Activated CD4-positive, alpha-beta T cell treated with anti-CD3 and anti-CD28 coated beads, Interleukin-2, amount 50 U/mL, for 24 hours (primary cell): ENCODE results near the gene RPS29.
"Not testable (repeated sequence)": the region's sequence is repeated elsewhere in the genome, so short reads cannot be mapped to it uniquely, and the experiment has no call there.

Experiments used
- DNase-seq, 2 donors: peaks; one replicate each; pipeline ENCODE4 v3.0.0-alpha.2; 2020; ENCODE audit warnings: low read depth in 1 of 2, low spot score in 1 of 2

RPS29 gene

DNA sequence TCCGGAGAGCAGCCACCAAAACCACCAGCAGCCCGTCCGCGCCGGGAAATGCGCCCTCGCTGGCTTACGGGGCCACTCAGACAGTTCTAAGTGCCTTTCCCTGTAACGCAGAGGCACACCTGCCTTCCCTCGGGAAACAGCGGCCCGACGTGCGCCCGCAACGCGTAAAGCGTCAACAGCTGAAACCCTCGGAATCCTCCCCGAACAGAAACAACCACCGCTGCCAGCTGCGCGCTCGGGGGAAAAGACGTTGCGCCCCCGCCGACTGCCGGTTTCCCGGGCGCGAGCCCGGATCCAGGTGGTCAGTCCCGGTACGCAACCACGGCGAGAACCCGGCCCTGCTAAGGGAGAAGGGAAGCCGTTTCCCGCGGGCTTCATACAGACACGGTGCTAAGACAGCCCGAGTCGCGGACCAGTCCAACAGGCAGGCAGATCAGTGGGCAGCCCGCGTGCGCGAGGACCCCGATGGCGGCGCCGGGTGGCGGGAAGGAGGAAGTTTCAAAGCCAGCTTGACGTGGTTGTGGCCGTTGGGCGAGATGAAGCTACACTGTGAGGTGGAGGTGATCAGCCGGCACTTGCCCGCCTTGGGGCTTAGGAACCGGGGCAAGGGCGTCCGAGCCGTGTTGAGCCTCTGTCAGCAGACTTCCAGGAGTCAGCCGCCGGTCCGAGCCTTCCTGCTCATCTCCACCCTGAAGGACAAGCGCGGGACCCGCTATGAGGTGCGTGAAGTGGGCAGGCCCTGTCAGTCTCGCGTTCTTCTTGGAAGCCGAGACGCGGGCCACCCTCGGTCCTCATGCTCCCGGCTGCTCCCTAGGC is 12.5 kb upstream of the RPS29 start, which contains the start of gene LRR1:
Gene LRR1 (plus strand): TSS at position 456 of the 816 bp plus-strand sequence. CDS start 81 bp downstream, at position 537.
- DNase-seq: peak; percentile 77 to 86

DNA sequence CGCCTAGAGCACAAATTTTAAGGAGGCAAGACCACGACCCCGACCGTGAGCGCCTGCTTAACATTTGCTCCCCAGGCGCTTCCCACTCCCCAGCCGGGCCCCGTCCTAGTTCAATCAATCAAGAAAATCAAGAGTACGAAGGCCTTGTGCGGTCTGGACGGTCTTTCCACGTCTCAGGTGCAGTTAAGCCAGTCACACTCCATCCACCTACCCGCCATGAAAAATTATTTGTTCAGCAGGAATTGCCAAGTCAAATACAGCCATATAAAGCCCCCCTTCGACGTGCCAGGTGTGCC is 12.0 kb upstream of the RPS29 start:
- no peak for DNase-seq

DNA sequence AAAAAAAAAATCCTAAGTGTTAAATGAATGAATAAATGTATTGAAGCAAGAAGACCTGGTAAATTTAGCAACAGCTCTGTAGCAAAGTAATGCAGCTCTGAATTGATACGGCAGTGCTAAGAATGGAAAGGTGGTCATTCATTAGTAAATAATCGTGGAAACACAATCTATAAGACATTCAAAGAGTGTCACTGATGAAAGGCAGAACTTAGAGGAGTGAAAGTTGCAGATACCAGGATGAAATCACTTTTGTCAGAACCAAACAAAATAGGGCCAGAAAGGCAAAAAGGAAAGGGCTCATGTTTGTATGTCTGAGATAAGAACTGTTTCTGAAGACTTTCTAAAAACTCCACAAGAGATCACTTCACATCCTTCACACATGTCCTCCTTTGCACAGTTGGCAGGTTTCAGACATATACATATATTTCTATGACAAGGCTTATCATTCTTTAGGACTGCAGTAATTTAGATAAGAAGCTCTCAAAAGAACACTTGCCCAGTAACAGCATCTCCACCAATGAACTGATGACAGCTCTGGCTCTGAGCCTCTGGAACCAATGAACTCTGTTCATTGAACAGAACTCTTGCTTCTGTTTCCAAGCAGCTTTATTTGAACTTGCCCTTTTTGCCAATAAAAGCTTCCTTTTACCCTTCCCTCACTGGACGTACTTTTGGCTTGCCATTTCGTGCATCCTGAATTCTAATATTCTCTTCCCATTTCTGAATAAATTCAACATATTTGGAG is 8.3 kb upstream of the RPS29 start:
- no peak for DNase-seq

DNA sequence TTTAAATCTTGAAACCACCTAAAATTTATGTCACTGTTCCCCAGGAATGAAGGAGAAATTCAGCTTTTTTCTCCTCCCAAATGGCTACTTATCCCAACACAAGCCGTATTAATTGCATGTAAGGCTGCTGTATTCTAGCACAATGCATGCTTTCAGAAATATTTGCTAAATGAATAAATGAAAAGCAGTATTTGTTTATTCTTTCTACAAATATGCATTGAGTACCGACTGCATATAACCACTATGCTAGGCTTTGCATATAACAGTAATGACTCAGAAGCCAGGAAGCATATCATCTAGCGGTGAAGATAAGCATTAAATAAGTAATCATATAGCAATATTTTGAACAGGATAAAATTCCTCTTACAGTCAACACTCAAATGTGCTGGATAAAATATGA is 6.8 kb upstream of the RPS29 start:
- no peak for DNase-seq

DNA sequence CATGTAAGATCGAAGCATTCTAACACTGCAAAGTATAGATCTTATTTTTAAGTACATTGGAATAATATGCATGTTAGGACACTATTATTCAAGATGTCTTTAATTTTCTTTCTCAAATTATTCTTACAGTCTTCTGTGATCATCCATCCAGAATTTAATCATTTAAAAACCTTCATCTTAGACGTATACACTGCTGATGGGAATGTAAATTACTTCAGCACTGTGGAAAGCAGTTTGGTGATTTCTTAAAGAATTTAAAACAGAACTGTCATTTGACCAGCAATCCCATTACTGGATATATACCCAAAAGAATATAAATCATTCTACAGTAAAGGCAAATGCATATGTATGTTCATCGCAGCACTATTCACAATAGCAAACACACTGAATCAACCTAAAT is 3.2 kb upstream of the RPS29 start:
- DNase-seq: no peak

DNA sequence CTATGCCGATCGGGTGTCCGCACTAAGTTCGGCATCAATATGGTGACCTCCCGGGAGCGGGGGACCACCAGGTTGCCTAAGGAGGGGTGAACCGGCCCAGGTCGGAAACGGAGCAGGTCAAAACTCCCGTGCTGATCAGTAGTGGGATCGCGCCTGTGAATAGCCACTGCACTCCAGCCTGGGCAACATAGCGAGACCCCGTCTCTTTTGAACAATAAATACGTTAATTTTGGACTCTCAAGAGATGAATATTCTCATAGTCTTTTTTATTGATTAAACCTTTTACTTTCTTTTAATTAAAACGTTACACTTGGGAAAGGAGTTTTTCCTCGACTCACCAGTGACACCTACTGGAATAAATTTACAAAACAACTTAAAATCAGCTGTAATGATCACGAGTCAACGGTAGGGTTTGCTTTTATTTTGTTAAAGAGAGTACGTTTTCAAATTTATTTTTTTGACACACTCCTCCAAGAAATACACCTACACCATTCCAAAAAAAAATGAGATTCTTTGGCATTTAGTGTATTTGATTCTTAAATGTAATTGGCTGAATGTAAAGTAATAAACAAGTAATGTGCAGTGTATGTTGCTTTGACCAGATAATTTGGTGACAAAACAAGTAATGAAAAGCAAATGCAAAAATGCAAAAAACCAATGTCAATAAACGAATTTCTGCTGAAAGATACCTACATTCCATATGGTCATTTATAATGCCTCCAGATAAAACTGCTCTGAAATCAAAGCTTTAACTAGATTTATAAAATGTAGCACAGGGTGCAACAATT is 687 bp upstream of the RPS29 start:
- DNase-seq: peak in 1 of 2 donors; percentile 46

DNA sequence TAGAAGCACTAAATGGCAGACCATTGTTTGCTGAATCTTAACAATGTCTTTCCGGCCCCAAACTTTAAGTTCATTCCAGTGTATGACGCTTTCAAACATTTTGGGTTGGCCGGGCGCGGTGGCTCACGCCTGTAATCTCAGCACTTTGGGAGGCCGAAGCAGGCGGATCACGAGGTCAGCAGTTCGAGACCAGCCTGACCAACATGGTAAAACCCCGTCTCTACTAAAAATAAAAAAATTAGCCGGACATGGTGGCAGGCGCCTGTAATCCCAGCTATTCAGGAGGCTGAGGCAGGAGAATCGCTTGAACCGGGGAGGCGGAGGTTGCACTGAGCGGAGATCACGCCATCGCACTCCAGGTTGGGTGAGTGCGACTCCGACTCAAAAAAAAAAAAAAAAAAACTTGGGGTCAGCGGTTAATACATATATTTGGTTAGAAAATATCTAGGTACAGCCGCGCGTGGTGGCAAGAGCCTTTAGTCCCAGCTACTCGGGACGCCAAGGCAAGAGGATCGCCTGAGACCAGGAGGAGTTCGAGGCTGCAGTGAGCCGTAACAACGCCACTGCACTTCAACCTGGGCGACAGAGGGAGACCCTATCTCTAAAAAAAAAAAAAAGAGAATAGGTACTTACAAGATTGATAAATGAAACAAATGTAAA is 1.1 kb downstream of the RPS29 start:
- not testable (repeated sequence) for DNase-seq

DNA sequence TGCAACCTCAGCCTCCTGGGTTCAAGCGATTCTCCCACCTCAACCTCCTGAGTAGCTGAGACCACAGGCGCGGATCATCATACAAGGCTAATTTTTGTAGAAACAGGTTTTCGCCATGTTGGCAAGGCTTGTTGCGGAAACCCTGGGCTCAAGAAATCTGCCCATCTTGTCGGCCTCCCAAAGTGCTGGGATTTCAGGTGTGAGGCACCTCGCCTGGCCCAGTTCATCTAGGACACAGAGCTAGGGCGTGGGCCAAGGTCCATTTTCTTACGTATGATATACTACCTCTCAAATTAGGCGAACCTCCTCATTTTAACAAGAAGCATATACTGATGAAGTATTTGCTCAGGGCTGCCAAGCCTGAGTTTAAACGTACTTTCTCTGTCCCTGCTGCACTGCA is 2.1 kb downstream of the RPS29 start:
- no peak for DNase-seq

DNA sequence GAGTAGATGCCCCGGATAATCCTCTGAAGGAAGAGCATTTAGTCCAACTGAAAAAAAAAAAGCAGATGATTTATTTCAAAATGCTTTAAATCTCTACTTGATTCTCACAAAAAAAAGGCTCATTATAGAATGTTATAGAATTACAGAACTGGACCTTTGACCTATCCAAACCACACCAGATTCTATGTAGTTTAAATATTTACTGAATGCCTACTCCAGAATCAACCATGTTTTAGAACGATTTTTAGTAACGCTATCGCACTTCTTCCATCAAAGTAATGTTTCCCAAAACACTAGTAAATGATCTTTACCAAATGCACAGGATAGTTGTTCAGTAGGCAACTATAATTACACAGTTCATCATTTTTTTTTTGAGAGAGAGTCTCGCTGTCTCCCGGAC is 2.6 kb downstream of the RPS29 start:
- no peak for DNase-seq

DNA sequence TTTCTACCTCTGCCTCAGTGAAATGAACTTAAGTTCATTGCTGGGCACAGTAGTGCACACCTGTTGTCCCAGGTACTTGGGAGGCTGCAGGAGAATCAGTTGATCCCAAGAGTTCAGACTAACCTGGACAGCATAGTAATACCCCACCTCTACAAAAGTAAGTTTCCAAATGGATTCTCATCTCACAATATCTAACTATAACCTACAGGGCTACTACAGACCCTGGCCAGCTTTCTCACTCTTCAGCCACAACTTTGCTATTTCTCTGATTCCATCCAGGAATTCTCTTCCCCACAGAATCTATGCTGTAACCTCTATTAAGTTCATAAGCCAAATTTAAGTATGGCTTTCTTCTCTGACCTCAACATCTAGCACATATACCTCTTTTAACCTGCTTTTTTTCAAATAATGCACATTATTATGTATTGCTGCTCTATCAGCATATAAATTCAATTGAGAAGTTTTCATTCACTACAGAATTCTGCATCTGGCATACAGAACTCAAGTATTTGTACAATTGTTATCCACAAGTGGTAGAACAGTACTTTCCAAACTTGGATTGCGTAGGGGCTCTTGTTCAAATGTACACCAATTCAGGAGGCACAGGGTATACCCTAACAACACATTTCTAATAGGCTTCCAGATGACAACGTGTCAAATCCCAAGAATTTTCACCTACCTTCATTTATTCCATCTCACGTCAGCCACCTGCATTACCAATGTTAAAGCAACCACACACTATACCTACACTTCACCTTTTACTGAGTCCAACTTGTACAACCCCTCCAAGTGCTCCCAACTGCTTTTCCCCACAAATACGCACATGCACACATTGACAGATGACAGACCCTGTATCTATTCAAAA is 3.8 kb downstream of the RPS29 start:
- DNase-seq: no peak

DNA sequence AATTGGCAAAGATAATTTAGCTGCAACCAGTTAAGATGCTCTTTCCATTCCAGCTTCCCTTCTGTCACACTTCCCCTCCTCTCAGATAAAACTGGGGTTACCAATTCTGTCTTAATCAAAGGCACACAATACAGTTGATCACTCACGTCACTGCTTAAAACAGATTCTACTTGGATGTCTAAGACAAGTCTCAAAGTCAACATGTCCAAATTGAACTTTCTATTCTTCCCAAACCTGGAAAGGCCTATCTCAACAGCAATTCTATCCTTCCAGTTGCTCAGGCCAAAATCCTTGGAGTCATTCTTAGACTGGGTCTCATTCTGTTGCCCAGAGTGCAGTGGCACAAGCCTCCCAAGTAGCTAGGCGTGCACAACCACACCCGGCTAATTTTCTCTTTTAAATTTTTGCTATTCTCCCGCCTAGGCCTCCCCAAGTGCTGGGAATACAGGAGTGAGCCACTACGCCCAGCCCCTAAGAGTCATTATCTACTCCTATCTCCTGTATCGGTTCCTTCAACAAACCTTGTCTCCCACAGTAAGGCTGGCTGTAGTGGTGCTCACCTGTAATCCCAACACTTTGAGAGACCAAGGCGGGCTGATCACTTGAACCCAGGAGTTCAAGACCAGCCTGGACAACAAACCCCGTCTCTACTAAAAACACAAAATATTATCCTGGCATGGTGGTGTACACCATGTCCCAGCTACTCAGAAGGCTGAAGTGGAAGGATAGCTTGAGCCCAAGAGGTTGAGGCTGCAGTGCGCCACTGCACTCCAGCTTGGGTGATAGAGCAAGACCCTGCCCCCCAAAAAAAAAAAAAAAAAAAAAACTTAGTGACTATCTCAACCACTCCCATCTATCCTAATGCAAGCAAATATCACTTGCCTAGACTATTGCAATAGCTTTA is 4.7 kb downstream of the RPS29 start:
- DNase-seq: no peak

DNA sequence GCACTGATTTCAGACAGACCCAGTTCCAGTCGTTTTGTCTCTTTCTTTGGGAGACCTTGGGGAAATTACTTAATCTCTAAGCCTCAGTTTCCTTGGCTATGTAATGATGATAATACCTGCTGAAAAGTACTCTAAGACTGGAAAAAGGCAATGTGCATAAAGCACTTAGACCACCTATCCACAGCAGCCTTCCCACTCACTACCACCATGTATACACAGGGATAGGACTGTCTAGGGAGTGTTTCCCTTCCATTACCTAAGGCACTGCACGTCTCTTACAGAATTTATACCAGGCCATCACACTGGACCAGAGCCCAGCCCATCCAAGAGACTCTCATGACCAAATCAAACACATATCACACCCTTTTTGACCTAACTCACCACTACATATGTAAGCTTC is 6.3 kb downstream of the RPS29 start:
- no peak for DNase-seq

DNA sequence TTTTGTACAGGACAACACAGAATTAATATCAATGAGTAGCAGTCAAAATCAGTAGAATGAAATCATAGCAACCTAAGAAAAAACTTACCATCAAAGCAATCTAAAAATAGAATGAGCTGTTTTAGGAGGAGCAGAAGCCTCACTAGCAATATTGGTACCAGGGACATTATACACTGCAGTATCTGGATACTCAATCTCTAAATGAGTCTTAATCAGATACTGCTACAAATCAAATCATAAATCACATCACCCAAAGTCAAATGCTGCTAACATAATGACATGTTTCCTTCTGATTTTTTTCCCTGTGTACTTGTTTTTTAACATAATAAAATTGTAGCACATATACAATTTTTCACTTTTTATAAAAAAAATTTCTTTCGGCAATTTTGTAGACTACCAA is 8.0 kb downstream of the RPS29 start:
- no peak for DNase-seq

DNA sequence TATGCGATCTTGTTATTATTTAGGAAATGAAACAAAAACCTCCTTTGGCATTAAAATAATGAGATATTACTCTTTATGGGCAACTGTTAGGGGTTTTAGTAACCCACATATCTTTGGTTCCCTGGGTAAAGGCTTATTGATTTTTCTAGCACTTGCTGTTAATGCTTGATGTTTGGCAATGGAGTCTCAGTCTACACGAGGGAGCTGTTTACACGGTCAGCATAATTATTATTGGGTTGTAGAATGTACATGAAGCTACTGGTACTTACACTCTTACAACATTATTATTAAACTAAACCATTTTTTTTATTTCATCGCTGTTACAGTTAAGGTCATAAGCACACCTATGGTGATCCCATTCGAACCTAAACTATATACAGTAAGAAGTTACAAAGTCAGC is 12.1 kb downstream of the RPS29 start:
- no peak for DNase-seq

DNA sequence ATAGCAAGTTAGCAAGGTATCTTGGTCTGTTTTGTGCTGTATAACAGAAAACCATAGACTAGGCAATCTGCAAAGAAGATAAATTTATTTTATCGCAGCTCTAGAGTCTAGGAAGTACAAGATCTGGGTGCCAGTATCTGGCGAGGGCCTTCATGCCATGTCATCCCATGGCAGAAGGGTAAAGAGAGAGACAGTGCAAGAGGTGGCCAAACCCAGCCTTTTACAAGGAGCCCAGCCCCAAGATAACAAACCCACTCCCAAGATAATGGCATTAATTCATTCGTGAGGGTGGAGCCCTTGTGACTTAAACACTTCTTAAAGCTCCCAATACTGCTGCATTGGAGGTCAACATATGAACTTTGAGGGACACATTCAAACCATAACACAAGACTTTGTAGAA is 16.9 kb downstream of the RPS29 start:
- DNase-seq: no peak

DNA sequence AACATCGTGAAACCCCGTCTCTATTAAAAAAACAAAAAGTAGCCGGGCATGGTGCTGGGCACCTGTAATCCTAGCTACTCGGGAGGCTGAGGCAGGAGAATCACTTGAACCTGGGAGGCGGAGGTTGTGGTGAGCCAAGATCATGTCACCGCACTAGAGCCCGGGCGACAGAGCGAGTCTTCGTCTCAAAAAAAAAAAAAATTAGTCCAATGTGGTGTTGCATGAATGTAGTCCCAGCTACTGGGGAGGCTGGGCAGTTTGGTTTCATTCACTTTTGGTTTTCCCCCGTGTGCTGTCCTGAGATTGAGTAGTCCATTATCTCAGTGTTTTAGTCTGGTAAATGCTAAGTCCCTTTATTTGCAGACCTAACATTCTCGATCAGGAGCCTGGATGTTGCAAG is 19.5 kb downstream of the RPS29 start:
- DNase-seq: no peak

DNA sequence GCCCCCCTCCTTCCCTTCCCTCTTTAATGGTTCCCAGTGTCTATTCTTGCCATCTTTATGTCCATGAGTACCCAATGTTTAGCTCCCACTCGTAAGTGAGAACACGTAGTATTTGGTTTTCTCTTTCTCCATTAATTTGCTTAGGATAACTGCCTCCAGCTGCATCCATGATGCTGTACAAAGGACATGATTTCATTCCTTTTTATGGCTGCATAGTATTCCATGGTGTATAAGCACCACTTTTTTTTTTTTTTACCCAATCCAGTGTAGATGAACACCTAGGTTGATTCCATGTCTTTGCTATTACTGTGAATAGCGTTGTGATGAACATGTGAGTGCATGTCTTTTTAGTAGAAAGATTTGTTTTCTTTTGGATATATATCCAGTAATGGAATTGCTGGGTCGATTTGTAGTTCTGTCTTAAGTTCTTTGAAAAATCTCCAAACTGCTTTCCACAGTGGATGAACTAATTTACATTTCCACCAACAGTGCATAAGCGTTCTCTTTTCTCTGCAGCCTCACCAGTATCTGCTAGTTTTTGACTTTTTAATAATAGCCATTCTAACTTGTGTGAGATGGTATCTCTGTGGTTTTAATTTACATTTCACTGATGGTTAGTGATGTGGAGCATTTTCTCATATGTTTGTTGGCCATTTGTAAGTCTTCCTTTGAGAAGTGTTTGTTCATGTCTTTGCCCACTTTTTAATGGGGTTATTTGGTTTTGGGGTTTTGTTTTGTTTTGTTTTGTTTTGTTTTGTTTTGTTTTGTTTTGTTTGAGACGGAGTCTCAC is 26.0 kb downstream of the RPS29 start:
- DNase-seq: no peak

DNA sequence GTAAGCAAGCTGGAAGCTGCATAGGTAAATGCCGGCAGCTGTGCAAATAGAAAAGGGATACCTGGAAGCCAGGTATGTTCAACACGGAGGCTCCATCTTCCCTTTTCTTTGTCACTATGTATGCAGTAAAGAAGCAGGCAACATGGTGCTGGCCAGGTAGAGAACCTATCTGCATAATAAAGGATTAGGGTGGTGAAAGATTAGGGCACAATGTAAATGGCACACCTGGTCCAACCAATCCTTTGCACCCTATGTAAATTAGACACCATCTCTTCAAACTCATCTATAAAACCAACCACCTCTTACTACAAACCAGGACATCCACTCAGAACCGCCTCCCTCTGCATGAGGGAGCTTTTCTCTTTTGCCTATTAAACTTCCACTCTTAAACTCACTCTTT is 32.3 kb downstream of the RPS29 start:
- no peak for DNase-seq

DNA sequence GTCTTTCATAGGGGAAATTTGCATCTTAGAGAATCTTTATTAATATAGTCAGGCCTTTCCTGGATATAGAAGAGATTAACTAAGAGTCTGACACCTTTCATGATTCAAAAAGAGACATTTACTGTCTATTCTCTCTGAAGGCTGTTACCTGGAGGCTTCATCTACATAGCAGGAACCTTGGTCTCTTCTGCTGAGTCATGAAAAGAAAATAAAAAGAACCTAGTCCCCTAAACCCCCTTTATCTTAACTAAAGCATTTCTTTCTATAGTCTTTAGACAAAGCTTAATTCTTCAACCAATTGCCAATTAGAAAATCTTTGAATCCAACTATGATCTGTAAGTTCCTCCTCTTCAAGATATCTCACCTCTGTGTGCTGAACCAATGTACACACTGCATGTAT is 33.1 kb downstream of the RPS29 start:
- DNase-seq: no peak
